NB4 (cell line): ENCODE results near the gene GUSB.
"Not testable (repeated sequence)": the region's sequence is repeated elsewhere in the genome, so short reads cannot be mapped to it uniquely, and the experiment has no call there.

Experiments used
- DNase-seq: peaks from one replicate; pipeline ENCODE4 v3.0.0; 2010; ENCODE audit warnings: low read depth
- H3K4me3 ChIP-seq: one replicate; pipeline ENCODE4 v1.5.1; 2011; ENCODE audit warnings: mild to moderate bottlenecking, low read depth, low read length, moderate library complexity
- CTCF ChIP-seq: IDR thresholded peaks from one replicate; pipeline ENCODE4 v1.5.1; 2012; ENCODE audit warnings: low read depth, low read length
- MAX ChIP-seq: IDR thresholded peaks from 2 replicates; pipeline ENCODE4 v1.6.1; 2011; ENCODE audit warnings: low read depth, low read length
- MYC ChIP-seq: IDR thresholded peaks from 2 replicates; pipeline ENCODE4 v1.6.1; 2011; ENCODE audit warnings: low read depth, low read length
- POLR2A ChIP-seq: IDR thresholded peaks from 2 replicates; pipeline ENCODE4 v1.6.1; 2011; ENCODE audit warnings: mild to moderate bottlenecking; ENCODE audit not compliant: insufficient read length; ENCODE audit errors: extremely low read depth

The GUSB gene

GRCh38 chr7:65966146-65966545 lies 15.9 kb downstream of the GUSB start:
- DNase-seq: no peak
- TF ChIP-seq CTCF: no peak
- TF ChIP-seq MYC: no peak
- no peak for TF ChIP-seq MAX
- no peak for TF ChIP-seq POLR2A
- H3K4me3 ChIP-seq: no peak overlapping the region

GRCh38 chr7:65964671-65965070 lies 17.3 kb downstream of the GUSB start:
- DNase-seq, H3K4me3 ChIP-seq: not testable (repeated sequence)

GRCh38 chr7:65962033-65962432 lies 20.0 kb downstream of the GUSB start:
- H3K4me3 ChIP-seq: no peak overlapping the region
- DNase-seq: no peak
- TF ChIP-seq MYC (no peak), CTCF (no peak)

GRCh38 chr7:65960351-65961074 lies 21.5 kb downstream of the GUSB start:
- no peak for DNase-seq
- no peak for TF ChIP-seq POLR2A
- no peak for TF ChIP-seq CTCF
- TF ChIP-seq MAX: no peak
- no peak for TF ChIP-seq MYC

GRCh38 chr7:65955718-65956117 lies 26.3 kb downstream of the GUSB start:
- no peak overlapping the region for H3K4me3 ChIP-seq
- TF ChIP-seq CTCF (no peak), POLR2A (no peak), MYC (no peak), MAX (no peak)
- no peak for DNase-seq

More at GRCh38 chr7:65960351-65961074, 21.5 kb downstream of the GUSB start:
- no peak overlapping the region for H3K4me3 ChIP-seq

- TF ChIP-seq POLR2A (no peak), CTCF (no peak), MYC (no peak), MAX (no peak)
- no peak for DNase-seq
- H3K4me3 ChIP-seq: no peak overlapping the region
Measured at GRCh38 chr7:65953890-65954450, 28.0 kb downstream of the GUSB start.
